ENCODE results near the gene PC.

PC gene

DNA sequence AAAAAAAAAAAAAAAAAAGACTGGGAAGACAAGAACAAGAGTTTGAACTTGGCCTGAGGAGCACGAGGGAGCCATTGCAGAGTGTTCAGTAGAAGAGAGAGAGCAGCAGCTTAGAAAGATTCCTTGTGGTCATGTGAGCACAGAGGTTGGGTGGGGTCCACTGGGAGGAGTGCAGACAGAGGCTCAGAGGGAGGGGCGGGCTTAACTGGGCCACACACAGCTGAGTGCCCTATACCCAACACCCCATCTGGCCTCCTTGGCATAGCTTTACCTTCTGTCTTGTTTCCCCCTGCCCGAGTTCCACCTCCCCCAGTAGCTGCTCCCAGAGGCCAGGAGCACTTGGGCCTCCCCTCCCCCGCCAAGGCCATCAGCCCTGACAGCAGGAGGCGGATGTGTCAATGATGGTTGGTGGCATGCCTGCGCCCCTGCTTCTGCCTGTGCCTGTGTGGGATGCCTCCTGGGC lies 29.0 kb upstream of the PC start:
- no peak for TF ChIP-seq TCF4 (CRISPR knock-in tag; IDR thresholded peaks at IDR 0.05; ENCODE audit: borderline replicate concordance)
- no peak for TF ChIP-seq CSDC2 (CRISPR knock-in tag; IDR thresholded peaks at IDR 0.05)
- TF ChIP-seq, protein P1, sequence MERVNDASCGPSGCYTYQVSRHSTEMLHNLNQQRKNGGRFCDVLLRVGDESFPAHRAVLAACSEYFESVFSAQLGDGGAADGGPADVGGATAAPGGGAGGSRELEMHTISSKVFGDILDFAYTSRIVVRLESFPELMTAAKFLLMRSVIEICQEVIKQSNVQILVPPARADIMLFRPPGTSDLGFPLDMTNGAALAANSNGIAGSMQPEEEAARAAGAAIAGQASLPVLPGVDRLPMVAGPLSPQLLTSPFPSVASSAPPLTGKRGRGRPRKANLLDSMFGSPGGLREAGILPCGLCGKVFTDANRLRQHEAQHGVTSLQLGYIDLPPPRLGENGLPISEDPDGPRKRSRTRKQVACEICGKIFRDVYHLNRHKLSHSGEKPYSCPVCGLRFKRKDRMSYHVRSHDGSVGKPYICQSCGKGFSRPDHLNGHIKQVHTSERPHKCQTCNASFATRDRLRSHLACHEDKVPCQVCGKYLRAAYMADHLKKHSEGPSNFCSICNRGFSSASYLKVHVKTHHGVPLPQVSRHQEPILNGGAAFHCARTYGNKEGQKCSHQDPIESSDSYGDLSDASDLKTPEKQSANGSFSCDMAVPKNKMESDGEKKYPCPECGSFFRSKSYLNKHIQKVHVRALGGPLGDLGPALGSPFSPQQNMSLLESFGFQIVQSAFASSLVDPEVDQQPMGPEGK (CRISPR knock-in tag; IDR thresholded peaks at IDR 0.05; ENCODE audit: borderline replicate concordance) = no peak
- TF ChIP-seq ARNTL (CRISPR knock-in tag; IDR thresholded peaks at IDR 0.05; ENCODE audit: borderline replicate concordance, low read depth) = no peak
- no peak for TF ChIP-seq ISL1 (CRISPR knock-in tag; IDR thresholded peaks at IDR 0.05)
- TF ChIP-seq ESRRG (CRISPR knock-in tag; IDR thresholded peaks at IDR 0.05) = no peak
- no peak for TF ChIP-seq ZNF70 (CRISPR knock-in tag; IDR thresholded peaks at IDR 0.05)
- TF ChIP-seq ZC3H10 (CRISPR knock-in tag; IDR thresholded peaks at IDR 0.05) = no peak
- TF ChIP-seq SNAI2 (CRISPR knock-in tag; IDR thresholded peaks at IDR 0.05) = no peak
- no peak for TF ChIP-seq ZNF8 (CRISPR knock-in tag; IDR thresholded peaks at IDR 0.05)
- TF ChIP-seq TOX (CRISPR knock-in tag; IDR thresholded peaks at IDR 0.05; ENCODE audit: borderline replicate concordance) = no peak
- no peak for TF ChIP-seq ZFP30 (CRISPR knock-in tag; IDR thresholded peaks at IDR 0.05)
- TF ChIP-seq ZFP3 (CRISPR knock-in tag; IDR thresholded peaks at IDR 0.05) = no peak
- TF ChIP-seq, protein P2, sequence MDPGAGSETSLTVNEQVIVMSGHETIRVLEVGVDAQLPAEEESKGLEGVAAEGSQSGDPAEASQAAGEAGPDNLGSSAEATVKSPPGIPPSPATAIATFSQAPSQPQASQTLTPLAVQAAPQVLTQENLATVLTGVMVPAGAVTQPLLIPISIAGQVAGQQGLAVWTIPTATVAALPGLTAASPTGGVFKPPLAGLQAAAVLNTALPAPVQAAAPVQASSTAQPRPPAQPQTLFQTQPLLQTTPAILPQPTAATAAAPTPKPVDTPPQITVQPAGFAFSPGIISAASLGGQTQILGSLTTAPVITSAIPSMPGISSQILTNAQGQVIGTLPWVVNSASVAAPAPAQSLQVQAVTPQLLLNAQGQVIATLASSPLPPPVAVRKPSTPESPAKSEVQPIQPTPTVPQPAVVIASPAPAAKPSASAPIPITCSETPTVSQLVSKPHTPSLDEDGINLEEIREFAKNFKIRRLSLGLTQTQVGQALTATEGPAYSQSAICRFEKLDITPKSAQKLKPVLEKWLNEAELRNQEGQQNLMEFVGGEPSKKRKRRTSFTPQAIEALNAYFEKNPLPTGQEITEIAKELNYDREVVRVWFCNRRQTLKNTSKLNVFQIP (CRISPR knock-in tag; IDR thresholded peaks at IDR 0.05; ENCODE audit: borderline replicate concordance, low read depth) = no peak
- TF ChIP-seq, protein P3, sequence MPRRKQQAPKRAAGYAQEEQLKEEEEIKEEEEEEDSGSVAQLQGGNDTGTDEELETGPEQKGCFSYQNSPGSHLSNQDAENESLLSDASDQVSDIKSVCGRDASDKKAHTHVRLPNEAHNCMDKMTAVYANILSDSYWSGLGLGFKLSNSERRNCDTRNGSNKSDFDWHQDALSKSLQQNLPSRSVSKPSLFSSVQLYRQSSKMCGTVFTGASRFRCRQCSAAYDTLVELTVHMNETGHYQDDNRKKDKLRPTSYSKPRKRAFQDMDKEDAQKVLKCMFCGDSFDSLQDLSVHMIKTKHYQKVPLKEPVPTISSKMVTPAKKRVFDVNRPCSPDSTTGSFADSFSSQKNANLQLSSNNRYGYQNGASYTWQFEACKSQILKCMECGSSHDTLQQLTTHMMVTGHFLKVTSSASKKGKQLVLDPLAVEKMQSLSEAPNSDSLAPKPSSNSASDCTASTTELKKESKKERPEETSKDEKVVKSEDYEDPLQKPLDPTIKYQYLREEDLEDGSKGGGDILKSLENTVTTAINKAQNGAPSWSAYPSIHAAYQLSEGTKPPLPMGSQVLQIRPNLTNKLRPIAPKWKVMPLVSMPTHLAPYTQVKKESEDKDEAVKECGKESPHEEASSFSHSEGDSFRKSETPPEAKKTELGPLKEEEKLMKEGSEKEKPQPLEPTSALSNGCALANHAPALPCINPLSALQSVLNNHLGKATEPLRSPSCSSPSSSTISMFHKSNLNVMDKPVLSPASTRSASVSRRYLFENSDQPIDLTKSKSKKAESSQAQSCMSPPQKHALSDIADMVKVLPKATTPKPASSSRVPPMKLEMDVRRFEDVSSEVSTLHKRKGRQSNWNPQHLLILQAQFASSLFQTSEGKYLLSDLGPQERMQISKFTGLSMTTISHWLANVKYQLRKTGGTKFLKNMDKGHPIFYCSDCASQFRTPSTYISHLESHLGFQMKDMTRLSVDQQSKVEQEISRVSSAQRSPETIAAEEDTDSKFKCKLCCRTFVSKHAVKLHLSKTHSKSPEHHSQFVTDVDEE (CRISPR knock-in tag; IDR thresholded peaks at IDR 0.05) = no peak
- TF ChIP-seq RARB (CRISPR knock-in tag; IDR thresholded peaks at IDR 0.05) = no peak
- TF ChIP-seq BACH2 (CRISPR knock-in tag; IDR thresholded peaks at IDR 0.05; ENCODE audit: borderline replicate concordance) = no peak
- TF ChIP-seq, protein P4, sequence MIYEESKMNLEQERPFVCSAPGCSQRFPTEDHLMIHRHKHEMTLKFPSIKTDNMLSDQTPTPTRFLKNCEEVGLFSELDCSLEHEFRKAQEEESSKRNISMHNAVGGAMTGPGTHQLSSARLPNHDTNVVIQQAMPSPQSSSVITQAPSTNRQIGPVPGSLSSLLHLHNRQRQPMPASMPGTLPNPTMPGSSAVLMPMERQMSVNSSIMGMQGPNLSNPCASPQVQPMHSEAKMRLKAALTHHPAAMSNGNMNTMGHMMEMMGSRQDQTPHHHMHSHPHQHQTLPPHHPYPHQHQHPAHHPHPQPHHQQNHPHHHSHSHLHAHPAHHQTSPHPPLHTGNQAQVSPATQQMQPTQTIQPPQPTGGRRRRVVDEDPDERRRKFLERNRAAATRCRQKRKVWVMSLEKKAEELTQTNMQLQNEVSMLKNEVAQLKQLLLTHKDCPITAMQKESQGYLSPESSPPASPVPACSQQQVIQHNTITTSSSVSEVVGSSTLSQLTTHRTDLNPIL (CRISPR knock-in tag; IDR thresholded peaks at IDR 0.05; ENCODE audit: low read depth) = no peak
- no peak for ATAC-seq

DNA sequence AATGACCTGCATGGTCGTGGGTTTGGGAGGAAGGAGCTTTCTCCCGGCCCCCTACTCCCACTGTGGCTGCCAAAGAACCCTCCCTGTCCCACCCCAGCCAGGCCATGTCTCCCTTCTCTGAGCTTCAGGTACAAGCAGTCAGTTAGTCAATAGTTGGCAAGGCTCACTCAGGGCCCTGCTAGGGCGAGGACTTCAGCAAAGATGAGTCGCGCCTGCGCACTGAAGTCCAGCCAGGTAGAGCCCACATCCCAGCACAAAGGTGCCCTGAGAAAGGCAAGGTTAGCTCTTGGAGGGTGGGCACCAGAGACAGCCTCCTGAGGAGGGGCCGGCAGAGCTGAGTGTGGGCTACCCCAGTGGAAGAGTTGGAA lies 28.0 kb upstream of the PC start:
- TF ChIP-seq BACH2 (CRISPR knock-in tag; IDR thresholded peaks at IDR 0.05; ENCODE audit: borderline replicate concordance) = no peak
- TF ChIP-seq ISL1 (CRISPR knock-in tag; IDR thresholded peaks at IDR 0.05) = no peak
- no peak for TF ChIP-seq PPARA (CRISPR knock-in tag; IDR thresholded peaks at IDR 0.05; ENCODE audit: borderline replicate concordance)
- TF ChIP-seq, protein P2 (CRISPR knock-in tag; IDR thresholded peaks at IDR 0.05; ENCODE audit: borderline replicate concordance, low read depth) = no peak
- TF ChIP-seq ZFP3 (CRISPR knock-in tag; IDR thresholded peaks at IDR 0.05) = no peak
- TF ChIP-seq OSR1 (CRISPR knock-in tag; IDR thresholded peaks at IDR 0.05) = no peak
- TF ChIP-seq ESRRG (CRISPR knock-in tag; IDR thresholded peaks at IDR 0.05) = no peak
- TF ChIP-seq, protein P5, sequence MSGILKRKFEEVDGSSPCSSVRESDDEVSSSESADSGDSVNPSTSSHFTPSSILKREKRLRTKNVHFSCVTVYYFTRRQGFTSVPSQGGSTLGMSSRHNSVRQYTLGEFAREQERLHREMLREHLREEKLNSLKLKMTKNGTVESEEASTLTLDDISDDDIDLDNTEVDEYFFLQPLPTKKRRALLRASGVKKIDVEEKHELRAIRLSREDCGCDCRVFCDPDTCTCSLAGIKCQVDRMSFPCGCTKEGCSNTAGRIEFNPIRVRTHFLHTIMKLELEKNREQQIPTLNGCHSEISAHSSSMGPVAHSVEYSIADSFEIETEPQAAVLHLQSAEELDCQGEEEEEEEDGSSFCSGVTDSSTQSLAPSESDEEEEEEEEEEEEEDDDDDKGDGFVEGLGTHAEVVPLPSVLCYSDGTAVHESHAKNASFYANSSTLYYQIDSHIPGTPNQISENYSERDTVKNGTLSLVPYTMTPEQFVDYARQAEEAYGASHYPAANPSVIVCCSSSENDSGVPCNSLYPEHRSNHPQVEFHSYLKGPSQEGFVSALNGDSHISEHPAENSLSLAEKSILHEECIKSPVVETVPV (CRISPR knock-in tag; IDR thresholded peaks at IDR 0.05) = no peak
- TF ChIP-seq GLIS3 (CRISPR knock-in tag; IDR thresholded peaks at IDR 0.05) = no peak
- TF ChIP-seq, protein P3 (CRISPR knock-in tag; IDR thresholded peaks at IDR 0.05) = no peak
- no peak for TF ChIP-seq RARB (CRISPR knock-in tag; IDR thresholded peaks at IDR 0.05)
- no peak for ATAC-seq
